Mucosa of rectum (tissue), 2 donors: Measurements from ENCODE around the gene SELENON.

Source experiments
- H3K27ac ChIP-seq, 2 donors: one replicate each; pipeline ENCODE4 v1.7.0; 2013; ENCODE audit warnings: inconsistent platforms in 2 of 2, low read depth in 2 of 2, low read length in 2 of 2
- H3K27me3 ChIP-seq, 2 donors: one replicate each; pipeline ENCODE4 v1.7.0; 2013; ENCODE audit warnings: low read length in 2 of 2; ENCODE audit not compliant: control insufficient read depth in 2 of 2, insufficient read depth in 2 of 2
- H3K36me3 ChIP-seq, 2 donors: one replicate each; pipeline ENCODE4 v1.7.0; 2013; ENCODE audit warnings: low read length in 2 of 2; ENCODE audit not compliant: control insufficient read depth in 2 of 2, insufficient read depth in 2 of 2
- H3K4me1 ChIP-seq, 2 donors: one replicate each; pipeline ENCODE4 v1.7.0; 2013; ENCODE audit warnings: low read length in 2 of 2, mild to moderate bottlenecking in 1 of 2; ENCODE audit not compliant: control insufficient read depth in 2 of 2, insufficient read depth in 2 of 2
- H3K4me3 ChIP-seq, 2 donors: one replicate each; pipeline ENCODE4 v1.7.0; 2013; ENCODE audit warnings: low read length in 2 of 2
- H3K9ac ChIP-seq, 2 donors: one replicate each; pipeline ENCODE4 v1.7.0; 2013; ENCODE audit warnings: low read length in 2 of 2, low read depth in 1 of 2, mild to moderate bottlenecking in 1 of 2
- H3K9me3 ChIP-seq, 2 donors: one replicate each; pipeline ENCODE4 v1.7.0; 2013; ENCODE audit warnings: low read length in 2 of 2; ENCODE audit not compliant: control insufficient read depth in 2 of 2
- donor health status: healthy.
- donor health status: Normal muscosa, but diverticular disease.

The SELENON gene

GRCh38 chr1:25781130-25781433 is 18.9 kb upstream of the SELENON start:
- H3K27me3 ChIP-seq, result no peaks in the 10 kb centered on the region
- H3K9ac ChIP-seq, result no peak overlapping the region
- H3K36me3 ChIP-seq, result no peaks in the 10 kb centered on the region
- peaks cover 0 to 4% of the 10 kb centered on the region in 2 donors for H3K4me1 ChIP-seq
- no peak overlapping the region for H3K27ac ChIP-seq
- no peaks in the 10 kb centered on the region for H3K9me3 ChIP-seq
- H3K4me3 ChIP-seq, result no peak overlapping the region

GRCh38 chr1:25782608-25783201 is 17.3 kb upstream of the SELENON start:
- H3K27ac ChIP-seq, result no peak overlapping the region
- no peaks in the 10 kb centered on the region for H3K27me3 ChIP-seq
- H3K4me1 ChIP-seq, result peaks cover 0 to 4% of the 10 kb centered on the region in 2 donors
- no peak overlapping the region for H3K9ac ChIP-seq
- H3K4me3 ChIP-seq, result no peak overlapping the region
- no peaks in the 10 kb centered on the region for H3K36me3 ChIP-seq
- H3K9me3 ChIP-seq, result no peaks in the 10 kb centered on the region

DNA sequence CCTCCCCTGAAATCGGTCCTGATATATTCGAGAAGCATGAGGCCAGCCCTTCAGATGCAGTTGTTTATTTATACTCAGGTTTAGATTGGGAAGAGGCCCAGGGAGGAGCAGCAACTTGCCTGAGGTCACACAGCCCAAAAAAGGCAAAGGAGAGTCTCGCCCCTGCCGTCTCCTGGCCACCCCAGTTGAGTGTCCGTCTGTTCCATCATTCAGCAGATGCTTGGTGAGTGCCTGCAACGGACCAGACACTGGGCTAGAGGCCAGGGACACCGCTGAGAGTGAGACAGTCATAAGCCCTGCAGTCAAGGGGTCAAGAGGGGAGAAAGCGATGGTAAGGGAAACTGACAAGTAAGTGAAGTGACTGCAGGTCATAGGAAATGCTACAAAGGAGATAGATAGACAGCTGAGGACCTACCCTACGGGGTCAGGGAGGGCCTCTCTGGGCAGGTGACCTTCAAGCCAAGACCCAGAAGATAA is 15.4 kb upstream of the SELENON start:
- Histone ChIP-seq H3K27ac (no peak overlapping the region), H3K9ac (no peak overlapping the region), H3K4me1 (peaks cover 0 to 4% of the 10 kb centered on the region in 2 donors)

DNA sequence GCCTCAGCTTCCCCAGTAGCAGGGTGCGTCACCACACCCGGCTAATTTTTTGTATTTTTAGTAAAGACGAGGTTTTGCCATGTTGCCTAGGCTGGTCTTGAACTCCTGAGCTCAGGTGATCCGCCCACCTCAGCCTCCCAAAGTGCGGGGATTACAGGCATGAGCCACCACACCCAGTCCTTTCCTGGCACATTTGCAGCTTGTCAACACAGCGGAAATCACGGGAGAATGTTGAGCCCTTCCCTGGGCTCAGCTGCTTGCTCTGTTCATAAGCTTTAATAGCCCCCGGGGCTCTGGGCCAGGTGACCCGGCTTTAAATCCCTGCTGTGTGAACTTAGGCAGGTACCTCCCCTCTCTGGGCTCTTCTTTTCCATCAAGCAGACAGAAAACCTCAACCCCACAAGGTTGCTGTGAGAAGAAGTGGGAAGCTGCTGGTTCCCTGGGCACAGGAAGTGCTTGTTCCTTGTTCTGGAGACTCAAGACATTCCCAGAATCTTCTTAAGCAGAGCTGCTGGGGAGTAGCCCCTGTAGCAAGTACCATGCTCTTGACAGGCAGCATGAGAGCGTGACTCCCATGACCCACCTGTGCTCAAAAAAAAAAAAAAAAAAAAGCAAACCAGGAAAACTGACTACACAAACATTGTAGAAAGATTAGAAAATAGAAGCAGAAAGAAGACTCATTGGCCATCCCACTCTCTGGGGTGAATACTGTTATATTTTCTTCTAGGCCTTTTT is 14.5 kb upstream of the SELENON start:
- no peak overlapping the region for H3K9ac ChIP-seq
- H3K27ac ChIP-seq, result no peak overlapping the region
- no peaks in the 10 kb centered on the region for H3K27me3 ChIP-seq
- peaks cover 0 to 4% of the 10 kb centered on the region in 2 donors for H3K4me1 ChIP-seq
- no peak overlapping the region for H3K4me3 ChIP-seq
- H3K36me3 ChIP-seq, result no peaks in the 10 kb centered on the region
- H3K9me3 ChIP-seq, result no peaks in the 10 kb centered on the region

More for the DNA sequence above, 15.4 kb upstream of the SELENON start:
- H3K9me3 ChIP-seq, result no peaks in the 10 kb centered on the region
- no peak overlapping the region for H3K4me3 ChIP-seq
- H3K36me3 ChIP-seq, result no peaks in the 10 kb centered on the region
- H3K27me3 ChIP-seq, result no peaks in the 10 kb centered on the region

DNA sequence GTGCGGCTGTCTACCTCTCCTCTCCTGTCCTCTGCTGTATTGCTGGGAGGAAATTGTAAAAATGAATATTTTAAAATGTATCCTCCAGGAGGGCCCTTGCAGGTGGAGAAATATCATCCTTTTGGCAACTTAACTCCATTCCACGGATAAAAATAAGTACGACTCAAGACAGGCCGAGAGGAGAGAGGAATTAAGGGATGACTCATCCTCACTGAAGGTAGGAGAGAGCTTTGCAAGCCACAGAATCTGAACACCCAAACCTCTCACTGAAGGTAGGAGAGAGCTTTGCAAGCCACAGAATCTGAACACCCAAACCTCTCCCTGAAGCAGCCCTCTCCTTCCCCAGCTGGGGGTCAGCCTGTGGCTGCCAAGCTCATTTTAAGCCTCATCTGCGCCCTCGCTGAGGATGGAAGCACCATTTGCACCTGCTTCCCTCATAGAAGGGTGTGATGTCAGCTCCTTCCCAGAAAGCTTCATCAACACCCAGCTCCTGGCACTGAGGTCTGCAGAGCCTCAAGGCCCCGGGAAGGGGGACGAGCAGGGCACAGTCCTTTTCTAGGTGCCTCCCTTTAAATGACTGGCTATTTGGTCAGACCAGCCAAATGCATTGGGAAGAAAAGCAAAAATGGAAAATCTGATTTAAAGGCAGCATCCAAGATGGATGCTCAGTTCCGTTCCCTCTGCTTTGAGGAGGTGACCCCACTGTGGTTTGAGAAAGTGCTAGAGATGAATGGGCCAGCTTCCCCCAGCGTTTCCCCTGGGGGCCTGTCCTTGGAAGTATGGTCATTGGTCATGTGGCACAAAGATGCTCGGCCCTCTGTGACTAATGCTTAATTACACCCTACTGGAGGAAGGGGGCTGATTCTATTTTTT is 12.9 kb upstream of the SELENON start:
- H3K9ac ChIP-seq, result no peak overlapping the region
- H3K36me3 ChIP-seq, result no peaks in the 10 kb centered on the region
- H3K4me3 ChIP-seq, result no peak overlapping the region
- no peaks in the 10 kb centered on the region for H3K27me3 ChIP-seq
- no peaks in the 10 kb centered on the region for H3K9me3 ChIP-seq
- H3K27ac ChIP-seq, result no peak overlapping the region
- peaks cover 0 to 4% of the 10 kb centered on the region in 2 donors for H3K4me1 ChIP-seq

DNA sequence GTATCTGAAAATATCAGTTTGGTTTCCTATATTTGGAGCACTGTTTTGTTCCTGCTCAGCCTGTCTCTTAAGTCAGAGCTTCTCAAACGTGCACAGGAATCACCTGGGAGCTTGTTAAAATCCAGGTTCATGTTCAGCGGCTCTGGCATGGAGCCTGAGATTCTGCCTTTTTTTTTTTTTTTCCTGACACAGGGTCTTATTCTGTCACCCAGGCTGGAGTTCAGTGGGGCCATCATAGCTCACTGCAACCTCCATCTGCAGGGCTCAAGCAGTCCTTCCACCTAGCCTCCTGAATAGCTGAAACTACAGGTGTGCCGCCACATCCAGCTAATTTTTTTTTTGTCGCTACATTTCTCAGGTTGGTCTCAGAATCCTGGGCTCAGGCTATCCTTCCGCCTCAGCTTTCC is 12.2 kb upstream of the SELENON start:
- H3K4me3 ChIP-seq, result no peak overlapping the region
- H3K36me3 ChIP-seq, result no peaks in the 10 kb centered on the region
- no peaks in the 10 kb centered on the region for H3K9me3 ChIP-seq
- H3K9ac ChIP-seq, result no peak overlapping the region
- peaks cover 0 to under 1% of the 10 kb centered on the region in 2 donors for H3K4me1 ChIP-seq
- no peaks in the 10 kb centered on the region for H3K27me3 ChIP-seq
- H3K27ac ChIP-seq, result no peak overlapping the region

DNA sequence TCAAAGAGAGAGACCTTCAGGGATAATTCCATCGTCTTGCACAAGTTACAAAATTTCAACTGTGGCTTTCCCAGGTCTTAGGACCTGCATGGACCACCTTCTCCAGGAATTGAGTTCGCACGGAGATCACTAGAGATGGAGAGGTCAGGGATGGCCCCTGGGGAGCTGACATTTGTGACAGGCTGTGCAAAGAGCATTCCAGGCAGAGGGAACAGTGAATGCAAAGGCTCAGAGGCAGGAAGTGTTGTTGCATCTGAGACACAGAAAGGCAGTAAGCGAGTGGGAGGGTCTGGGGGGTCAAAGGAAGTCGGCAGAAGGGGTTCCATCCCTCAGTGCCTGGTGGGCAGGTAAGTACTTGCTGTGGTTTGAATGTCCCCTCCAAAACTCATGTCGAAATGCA is 9.5 kb upstream of the SELENON start:
- Histone ChIP-seq H3K27ac (no peak overlapping the region), H3K27me3 (no peaks in the 10 kb centered on the region), H3K9ac (no peak overlapping the region), H3K36me3 (no peaks in the 10 kb centered on the region), H3K4me1 (no peaks in the 10 kb centered on the region), H3K4me3 (no peak overlapping the region), H3K9me3 (no peaks in the 10 kb centered on the region)

- no peak overlapping the region for H3K9ac ChIP-seq
- H3K9me3 ChIP-seq, result no peaks in the 10 kb centered on the region
- no peaks in the 10 kb centered on the region for H3K4me1 ChIP-seq
- H3K27ac ChIP-seq, result no peak overlapping the region
- H3K27me3 ChIP-seq, result no peaks in the 10 kb centered on the region
- no peaks in the 10 kb centered on the region for H3K36me3 ChIP-seq
- H3K4me3 ChIP-seq, result no peak overlapping the region
These were observed 7.9 kb upstream of the SELENON start for GRCh38 chr1:25792115-25792514.

DNA sequence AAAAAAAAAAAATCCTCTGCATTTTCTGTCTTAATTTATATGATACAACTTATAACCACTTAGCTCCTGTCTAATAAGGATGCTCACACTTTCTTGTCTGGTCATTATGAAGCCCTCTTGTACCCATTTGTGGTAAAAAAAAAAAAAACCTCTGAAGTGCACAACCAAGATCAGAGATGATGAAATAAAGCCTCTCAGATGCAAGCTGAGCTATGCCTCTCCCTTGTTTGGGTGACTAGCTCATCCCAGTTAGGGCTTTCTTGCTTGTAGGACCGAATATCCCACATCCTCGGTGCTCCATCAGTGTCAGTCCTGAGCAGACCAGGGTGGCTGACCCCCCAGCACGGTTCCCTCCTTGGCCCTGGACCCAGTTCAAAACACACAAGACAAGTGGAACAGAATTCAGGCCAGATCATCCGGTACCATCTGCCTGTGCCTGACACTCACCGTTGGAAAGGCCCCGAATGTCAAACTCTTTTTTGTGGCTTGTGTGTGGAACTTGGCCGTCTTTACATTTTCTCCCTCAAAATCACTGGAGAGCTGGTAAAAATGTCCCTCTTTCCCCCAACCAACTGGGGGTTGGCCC is 6.3 kb upstream of the SELENON start:
- Histone ChIP-seq H3K36me3 (no peaks in the 10 kb centered on the region), H3K4me1 (no peaks in the 10 kb centered on the region), H3K27me3 (no peaks in the 10 kb centered on the region), H3K4me3 (no peak overlapping the region), H3K9ac (no peak overlapping the region), H3K9me3 (no peaks in the 10 kb centered on the region), H3K27ac (no peak overlapping the region)

GRCh38 chr1:25794325-25794724 is 5.7 kb upstream of the SELENON start:
- no peaks in the 10 kb centered on the region for H3K27me3 ChIP-seq
- H3K9ac ChIP-seq, result no peak overlapping the region
- H3K4me1 ChIP-seq, result peaks cover 0 to under 1% of the 10 kb centered on the region in 2 donors
- no peaks in the 10 kb centered on the region for H3K9me3 ChIP-seq
- H3K4me3 ChIP-seq, result no peak overlapping the region
- no peak overlapping the region for H3K27ac ChIP-seq
- H3K36me3 ChIP-seq, result no peaks in the 10 kb centered on the region
